ENCODE data around the gene BCR. TPM values are rescaled to one million over a fixed set of nuclear protein-coding genes. Genes with fewer than 3 reads are reported as not detected.

Gene BCR
- polyA plus RNA-seq, 1 donor (not counting 4 experiments of a cell fraction or from before 2014, with no cell fraction given) = 25.8 TPM

DNA sequence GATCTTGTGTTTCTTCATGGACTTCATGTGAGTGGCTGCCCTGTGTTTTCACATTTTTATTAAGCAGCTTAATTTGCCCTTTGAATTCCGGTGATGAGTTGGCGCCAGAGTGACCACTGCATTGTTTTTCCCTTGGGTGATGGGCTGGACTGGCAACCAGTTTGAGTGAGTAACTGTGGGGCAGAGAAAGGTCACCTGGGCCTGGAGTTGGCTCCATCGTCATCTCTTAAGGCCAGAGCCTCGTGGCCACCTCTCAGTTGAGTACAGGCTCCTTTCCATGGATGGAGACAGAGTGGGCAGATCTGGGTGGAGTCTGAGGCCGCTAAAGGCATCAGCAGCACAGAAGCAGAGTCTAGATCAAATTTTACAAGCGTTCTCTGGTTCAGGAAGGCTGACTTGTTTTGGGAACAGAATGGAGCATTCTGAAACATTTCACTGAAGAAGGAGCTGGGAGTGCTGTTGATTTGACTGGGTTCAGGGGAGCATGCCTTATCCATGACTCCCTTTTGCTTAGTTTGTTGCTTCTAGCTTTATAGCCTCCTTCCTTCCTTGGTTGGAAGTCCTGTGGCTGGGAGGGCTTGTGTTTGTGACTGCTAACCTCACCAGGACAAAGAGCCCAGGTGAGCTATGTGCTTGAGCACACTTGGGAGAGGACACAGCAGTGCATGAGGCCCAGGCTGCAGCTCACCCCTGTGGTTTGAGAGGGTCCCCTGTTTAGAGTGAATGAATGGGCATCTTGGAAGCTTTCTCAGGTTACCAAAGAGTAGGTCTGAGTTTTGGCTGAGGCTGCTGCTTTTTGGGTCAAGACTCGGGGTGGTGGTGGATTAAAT lies 7.8 kb downstream of the BCR start:
- Histone ChIP-seq H3K4me3 (ENCODE audit: control insufficient read depth in 2 of 3, extremely low read depth in 1 of 3, insufficient read depth in 2 of 3, low read depth in 1 of 3, low read length in 3 of 3) (no peak overlapping the region), H3K27ac (ENCODE audit: control insufficient read depth, insufficient read depth, low read length) (no peak overlapping the region), H4K20me1 (ENCODE audit: control insufficient read depth, extremely low read depth, insufficient read depth, low read length) (peaks cover 20% of the 10 kb centered on the region), H3K9me3 (ENCODE audit: control insufficient read depth, low read depth, low read length) (no peaks in the 10 kb centered on the region), H2AFZ (ENCODE audit: control insufficient read depth, low read length) (no peak overlapping the region), H3K79me2 (ENCODE audit: control insufficient read depth, insufficient read depth, low read length) (peaks cover 92% of the 10 kb centered on the region), H3K4me1 (ENCODE audit: control insufficient read depth, extremely low read depth, insufficient read depth, low read length) (peaks cover 11% of the 10 kb centered on the region), H3K9me1 (ENCODE audit: control insufficient read depth, extremely low read depth, insufficient read depth, low read length) (peaks cover 9% of the 10 kb centered on the region), H3K36me3 (ENCODE audit: control insufficient read depth in 2 of 2, extremely low read depth in 1 of 2, insufficient read depth in 2 of 2, low read length in 2 of 2) (peaks cover 12 to 27% of the 10 kb centered on the region in 2 experiments), H3K9ac (ENCODE audit: control insufficient read depth, extremely low read depth, insufficient read depth, low read length) (no peak overlapping the region), H3K4me2 (ENCODE audit: control insufficient read depth, extremely low read depth, insufficient read depth, low read depth, low read length) (no peak overlapping the region), H3K27me3 (ENCODE audit: control insufficient read depth, extremely low read depth, insufficient read depth, low read length) (no peaks in the 10 kb centered on the region)
- DNase-seq (ENCODE audit: low read depth, low spot score) (no peak), FAIRE-seq (no peak)
- no peak for TF ChIP-seq EZH2 (IDR thresholded peaks at IDR 0.05; ENCODE audit: low read length)
- dilution Hi-C loops (cut with MboI; ENCODE audit: extremely low pct_ligation_motif_present, low sequenced_read_pairs) = loop anchor here (5.0 kb wide), 1 partner anchor 39 kb away; no protein-coding TSS in a partner anchor

DNA sequence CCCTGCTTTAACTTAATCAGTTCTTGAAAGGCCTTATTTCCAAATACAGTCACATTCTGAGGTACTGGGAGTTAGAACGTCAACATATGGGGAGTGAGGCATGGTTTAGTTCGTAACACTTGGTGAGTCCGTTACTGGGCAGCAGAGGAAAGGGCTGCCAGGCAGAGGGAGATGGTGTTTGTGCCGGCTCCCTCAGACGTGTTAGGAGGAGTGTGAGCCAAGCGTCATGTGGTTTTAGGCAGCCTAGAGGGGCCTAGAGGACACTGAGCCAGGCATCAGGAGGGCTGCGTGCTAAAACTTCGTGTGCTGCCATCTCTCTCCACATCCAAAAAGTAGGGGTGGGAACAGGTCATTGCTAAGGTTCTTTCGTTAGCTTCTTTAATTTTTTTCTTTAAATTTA lies 10.2 kb downstream of the BCR start:
- Histone ChIP-seq H3K9me3 (ENCODE audit: control insufficient read depth, low read depth, low read length) (no peaks in the 10 kb centered on the region), H3K4me3 (ENCODE audit: control insufficient read depth in 2 of 3, extremely low read depth in 1 of 3, insufficient read depth in 2 of 3, low read depth in 1 of 3, low read length in 3 of 3) (no peak overlapping the region), H3K9ac (ENCODE audit: control insufficient read depth, extremely low read depth, insufficient read depth, low read length) (no peak overlapping the region), H3K4me1 (ENCODE audit: control insufficient read depth, extremely low read depth, insufficient read depth, low read length) (peaks cover 10% of the 10 kb centered on the region), H3K9me1 (ENCODE audit: control insufficient read depth, extremely low read depth, insufficient read depth, low read length) (peaks cover 5% of the 10 kb centered on the region), H3K27me3 (ENCODE audit: control insufficient read depth, extremely low read depth, insufficient read depth, low read length) (no peaks in the 10 kb centered on the region), H4K20me1 (ENCODE audit: control insufficient read depth, extremely low read depth, insufficient read depth, low read length) (peaks cover 6% of the 10 kb centered on the region), H3K27ac (ENCODE audit: control insufficient read depth, insufficient read depth, low read length) (no peak overlapping the region), H2AFZ (ENCODE audit: control insufficient read depth, low read length) (no peak overlapping the region), H3K36me3 (ENCODE audit: control insufficient read depth in 2 of 2, extremely low read depth in 1 of 2, insufficient read depth in 2 of 2, low read length in 2 of 2) (peaks cover 9 to 17% of the 10 kb centered on the region in 2 experiments), H3K4me2 (ENCODE audit: control insufficient read depth, extremely low read depth, insufficient read depth, low read depth, low read length) (no peak overlapping the region), H3K79me2 (ENCODE audit: control insufficient read depth, insufficient read depth, low read length) (peaks cover 87% of the 10 kb centered on the region)
- no peak for TF ChIP-seq EZH2 (IDR thresholded peaks at IDR 0.05; ENCODE audit: low read length)
- TF ChIP-seq, protein P1, sequence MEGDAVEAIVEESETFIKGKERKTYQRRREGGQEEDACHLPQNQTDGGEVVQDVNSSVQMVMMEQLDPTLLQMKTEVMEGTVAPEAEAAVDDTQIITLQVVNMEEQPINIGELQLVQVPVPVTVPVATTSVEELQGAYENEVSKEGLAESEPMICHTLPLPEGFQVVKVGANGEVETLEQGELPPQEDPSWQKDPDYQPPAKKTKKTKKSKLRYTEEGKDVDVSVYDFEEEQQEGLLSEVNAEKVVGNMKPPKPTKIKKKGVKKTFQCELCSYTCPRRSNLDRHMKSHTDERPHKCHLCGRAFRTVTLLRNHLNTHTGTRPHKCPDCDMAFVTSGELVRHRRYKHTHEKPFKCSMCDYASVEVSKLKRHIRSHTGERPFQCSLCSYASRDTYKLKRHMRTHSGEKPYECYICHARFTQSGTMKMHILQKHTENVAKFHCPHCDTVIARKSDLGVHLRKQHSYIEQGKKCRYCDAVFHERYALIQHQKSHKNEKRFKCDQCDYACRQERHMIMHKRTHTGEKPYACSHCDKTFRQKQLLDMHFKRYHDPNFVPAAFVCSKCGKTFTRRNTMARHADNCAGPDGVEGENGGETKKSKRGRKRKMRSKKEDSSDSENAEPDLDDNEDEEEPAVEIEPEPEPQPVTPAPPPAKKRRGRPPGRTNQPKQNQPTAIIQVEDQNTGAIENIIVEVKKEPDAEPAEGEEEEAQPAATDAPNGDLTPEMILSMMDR (optimal IDR thresholded peaks at IDR 0.05 in 1 of 3, IDR thresholded peaks at IDR 0.05 in 1 of 3, conservative IDR thresholded peaks at IDR 0.05 in 1 of 3; ENCODE audit: extremely low read depth in 1 of 3, insufficient read depth in 2 of 3, low read length in 3 of 3) = no peak
- dilution Hi-C loops (cut with MboI; ENCODE audit: extremely low pct_ligation_motif_present, low sequenced_read_pairs) = no loop called here
- FAIRE-seq (no peak), DNase-seq (ENCODE audit: low read depth, low spot score) (no peak)
